AG09309 (cell line): Measurements from ENCODE around the gene RNF187.

ENCODE experiments used
- DNase-seq: peaks from one replicate; pipeline ENCODE4 v3.0.0-alpha.2; 2010; ENCODE audit warnings: low read depth
- H3K4me3 ChIP-seq: 2 replicates; pipeline ENCODE4 v1.5.1; 2011; ENCODE audit warnings: mild to moderate bottlenecking, low read depth, low read length, moderate library complexity; ENCODE audit not compliant: control insufficient read depth
- CTCF ChIP-seq: IDR thresholded peaks from 2 replicates; pipeline ENCODE4 v1.5.1; 2011; ENCODE audit warnings: mild to moderate bottlenecking, low read depth, low read length, inconsistent platforms; ENCODE audit not compliant: insufficient read depth, control insufficient read depth; ENCODE audit errors: missing control alignments

RNF187 gene

DNA sequence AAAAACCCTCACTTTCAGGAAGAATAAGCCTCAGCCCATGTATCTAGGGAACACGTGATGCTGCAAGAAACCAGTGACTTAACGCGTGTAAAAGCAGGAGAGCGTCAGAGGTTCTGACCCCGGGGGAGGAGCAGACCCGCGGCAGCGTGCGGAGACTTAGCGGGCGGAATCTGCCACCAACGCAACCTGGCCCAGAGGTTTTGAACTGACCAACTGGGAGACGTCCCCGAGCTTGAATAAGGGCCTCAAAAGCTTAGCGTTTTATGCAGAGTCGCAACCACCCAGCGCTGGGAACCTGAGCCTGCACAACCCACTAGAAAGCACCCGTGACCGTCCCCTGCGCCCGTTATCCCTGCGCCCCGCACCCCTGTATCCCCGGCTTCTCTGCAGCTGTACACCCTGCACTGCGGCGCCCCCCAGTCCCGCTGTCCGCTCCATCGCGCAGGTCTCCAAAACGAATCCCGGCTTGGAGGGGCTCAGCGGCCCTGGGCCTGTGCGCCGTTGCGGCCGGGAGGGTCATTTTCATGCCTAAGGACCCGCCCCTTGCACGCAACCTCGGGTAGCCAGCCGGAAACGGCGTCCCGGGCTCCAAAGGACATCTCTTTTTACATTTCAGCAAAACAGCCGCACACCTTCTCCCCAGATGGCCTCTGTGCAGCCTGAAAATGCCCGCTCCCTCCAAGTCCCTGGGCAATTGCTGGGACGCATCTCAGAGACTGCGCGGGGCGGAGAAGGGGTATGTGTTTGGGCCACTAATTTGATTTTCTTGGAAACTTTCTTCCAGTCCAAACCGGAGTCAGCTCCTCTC lies 41.1 kb upstream of the RNF187 start:
- no peak for TF ChIP-seq CTCF
- no peak for DNase-seq
- H3K4me3 ChIP-seq, result peak overlapping the region; percentile 27

DNA sequence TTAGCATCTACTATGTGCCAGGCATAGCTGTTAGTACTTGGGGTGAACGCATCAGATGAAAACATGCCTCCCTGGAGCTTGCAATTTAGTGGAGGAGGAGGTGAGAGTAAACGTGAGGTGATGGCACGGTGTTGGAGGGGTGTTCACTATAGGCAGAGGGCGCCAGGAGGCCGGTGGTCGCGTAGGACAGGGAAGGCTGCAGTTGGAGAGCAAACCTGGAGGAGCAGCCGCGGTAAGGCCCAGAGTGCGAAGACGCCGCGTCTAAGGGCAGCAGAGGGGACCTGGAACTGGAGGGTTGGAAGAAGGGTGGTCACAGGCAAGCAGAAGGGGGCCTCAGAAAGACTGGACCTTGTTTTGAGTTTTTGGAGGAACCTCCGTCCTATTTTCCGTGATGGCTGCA lies 40.3 kb upstream of the RNF187 start:
- no peak overlapping the region for H3K4me3 ChIP-seq
- no peak for TF ChIP-seq CTCF
- no peak for DNase-seq

DNA sequence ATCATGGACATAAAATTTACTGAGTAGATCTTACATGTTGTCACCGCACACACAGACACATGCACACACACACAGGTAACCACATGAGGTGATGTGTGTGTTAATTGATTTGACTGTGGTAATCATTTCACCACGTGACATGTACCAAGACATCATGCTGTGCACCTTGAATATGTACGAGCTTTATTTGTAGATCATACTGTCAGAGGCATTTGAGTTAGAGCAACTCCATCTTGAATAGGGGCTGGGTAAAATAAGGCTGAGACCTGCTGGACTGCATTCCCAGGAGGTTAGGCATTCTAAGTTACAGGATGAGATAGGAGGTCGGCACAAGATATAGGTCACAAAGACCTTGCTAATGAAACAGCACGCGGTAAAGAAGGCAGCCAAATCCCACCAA lies 38.8 kb upstream of the RNF187 start:
- no peak overlapping the region for H3K4me3 ChIP-seq
- TF ChIP-seq CTCF, result no peak
- DNase-seq, result no peak

- H3K4me3 ChIP-seq, result no peak overlapping the region
- TF ChIP-seq CTCF, result no peak
- DNase-seq, result no peak
Measured at GRCh38 chr1:228450200-228450599, 37.0 kb upstream of the RNF187 start.

GRCh38 chr1:228452194-228453021 lies 34.8 kb upstream of the RNF187 start:
- no peak overlapping the region for H3K4me3 ChIP-seq
- TF ChIP-seq CTCF, result no peak
- DNase-seq, result no peak

DNA sequence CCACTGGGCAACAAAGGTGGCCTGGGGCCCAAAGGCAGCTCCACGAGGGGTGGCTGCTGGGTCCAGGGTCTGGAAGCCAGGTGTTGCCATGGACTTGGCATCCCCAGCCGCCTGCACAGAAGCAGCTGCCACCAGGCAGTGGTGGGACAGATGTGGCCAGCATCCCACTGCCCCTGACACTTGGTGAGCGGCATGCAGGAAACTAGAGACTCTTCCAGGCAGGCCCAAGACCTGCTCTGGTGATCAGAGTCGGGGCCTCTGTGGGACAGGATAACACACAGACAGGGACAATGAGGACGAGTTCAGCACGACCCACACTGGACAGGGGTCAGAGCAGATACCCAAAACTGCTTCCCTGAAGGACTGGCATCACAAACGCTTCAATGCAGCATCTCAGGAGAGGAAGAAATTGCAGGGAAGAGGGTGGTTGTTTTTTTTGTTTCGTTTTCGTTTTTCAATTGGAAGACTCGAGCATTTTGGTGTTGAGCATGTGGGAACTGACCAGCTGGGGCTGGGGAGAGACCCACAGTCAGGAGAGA lies 34.1 kb upstream of the RNF187 start:
- no peak overlapping the region for H3K4me3 ChIP-seq
- TF ChIP-seq CTCF, result no peak
- DNase-seq, result no peak
